AG04450 (cell line): ENCODE measurements around the gene SLC47A1. TPM values are rescaled to one million over a fixed set of nuclear protein-coding genes. Genes with fewer than 3 reads are reported as not detected.
"Not testable (repeated sequence)": the region's sequence is repeated elsewhere in the genome, so short reads cannot be mapped to it uniquely, and the experiment has no call there.

Experiments
- CTCF ChIA-PET: fragments of 300-600, 350-600 bp; formaldehyde crosslinking; extraction: SDS; loops from one replicate; lab custom pipeline; 2022; ENCODE audit warnings: antibody characterized with exemption, inconsistent platforms; lab: Charles Lee
- POLR2A ChIA-PET: fragments of 350-600 bp; formaldehyde crosslinking; extraction: SDS; loops from one replicate; lab custom pipeline; 2021; ENCODE audit warnings: antibody characterized with exemption, inconsistent platforms; lab: Yijun Ruan, JAX
- DNase-seq: peaks from one replicate; pipeline ENCODE4 v3.0.0-alpha.2; 2011; ENCODE audit warnings: low read depth, low spot score
- H3K27ac ChIP-seq: one replicate; pipeline ENCODE4 v1.5.1; 2012; ENCODE audit warnings: low read depth, low read length, control low read depth
- H3K27me3 ChIP-seq: one replicate; pipeline ENCODE4 v1.6.0; 2012; ENCODE audit warnings: low read length; ENCODE audit not compliant: control insufficient read depth, insufficient read depth
- H3K4me3 ChIP-seq: 2 replicates; pipeline ENCODE4 v1.5.1; 2011; ENCODE audit warnings: mild to moderate bottlenecking, low read depth, low read length, control low read depth
- H3K9me3 ChIP-seq: 2 replicates; pipeline ENCODE4 v1.5.1; 2012; ENCODE audit warnings: low read length; ENCODE audit not compliant: control insufficient read depth, insufficient read depth
- polyA plus RNA-seq: library from polyadenylated mRNA; depleted of rRNA; stranded (reverse); fragments of >200 nt; gene quantifications from 2 replicates; pipeline ENCODE4 v1.2.3, GENCODE V29; 2011
- TF ChIP-seq, protein P1 (sequence below): IDR thresholded peaks from 2 replicates; pipeline ENCODE4 v1.5.1; 2011; ENCODE audit warnings: low read depth, low read length, control low read depth, inconsistent platforms

Gene SLC47A1
- polyA plus RNA-seq, 1 experiment: 0.06 TPM

DNA sequence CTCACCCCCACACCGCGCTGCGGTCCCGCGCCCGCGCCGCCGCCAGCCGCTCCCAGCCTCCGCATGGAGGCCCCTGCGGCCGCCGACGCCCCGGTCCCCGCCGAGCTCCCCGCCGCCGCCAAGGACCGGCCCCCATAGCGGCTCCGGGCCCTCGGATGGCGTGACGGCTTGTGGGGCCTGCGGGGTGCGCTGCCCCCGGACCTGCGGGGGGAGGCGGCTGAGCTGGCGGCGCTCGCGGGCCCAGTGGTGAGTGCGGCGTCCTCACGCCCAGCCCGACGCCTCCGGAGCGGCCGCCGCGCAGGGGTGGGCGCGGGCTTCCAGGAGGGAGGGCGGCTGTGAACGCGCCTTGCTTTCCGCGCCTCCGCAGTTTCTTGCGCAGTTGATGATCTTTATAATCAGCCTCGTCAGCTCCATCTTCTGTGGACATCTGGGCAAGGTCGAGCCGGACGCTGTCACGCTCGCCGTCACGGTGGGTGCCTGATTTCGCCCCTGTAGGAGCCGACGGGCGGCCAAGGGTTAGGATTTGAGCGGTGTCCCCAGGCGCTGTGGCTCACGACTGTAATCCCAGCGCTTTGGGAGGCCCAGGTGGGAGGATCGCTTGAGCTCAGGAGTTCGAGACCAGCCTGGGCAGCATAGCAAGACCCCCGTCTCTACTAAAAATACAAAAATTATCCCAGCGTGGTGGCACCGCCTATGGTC is 46.4 kb downstream of the SLC47A1 start:
- POLR2A ChIA-PET: no interaction called here

DNA sequence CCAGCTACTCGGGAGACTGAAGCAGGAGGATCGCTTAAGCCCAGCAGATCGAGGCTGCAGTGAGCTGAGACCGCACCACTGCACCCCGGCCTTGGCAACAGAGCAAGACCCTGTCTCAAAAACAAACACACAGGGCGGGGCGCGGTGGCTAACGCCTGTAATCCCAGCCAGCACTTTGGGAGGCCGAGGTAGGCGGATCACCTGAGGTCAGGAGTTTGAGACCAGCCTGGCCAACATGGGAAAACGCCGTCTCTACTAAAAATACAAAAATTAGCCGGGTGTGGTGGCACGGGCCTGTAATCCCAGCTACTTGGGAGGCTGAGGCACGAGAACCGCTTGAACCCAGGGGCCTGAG is 46.9 kb downstream of the SLC47A1 start:
- H3K9me3 ChIP-seq, CTCF ChIA-PET, DNase-seq, H3K27ac ChIP-seq, H3K4me3 ChIP-seq, POLR2A ChIA-PET: not testable (repeated sequence)
- H3K27me3 ChIP-seq: peaks cover 40% of the 10 kb centered on the region

More for the DNA sequence above, 46.4 kb downstream of the SLC47A1 start:
- Histone ChIP-seq H3K27ac (no peak overlapping the region), H3K4me3 (no peak overlapping the region), H3K9me3 (peaks cover 4% of the 10 kb centered on the region; the same call in 1 of the 2 replicates), H3K27me3 (peaks cover 45% of the 10 kb centered on the region)
- no peak for DNase-seq
- TF ChIP-seq, protein P1, sequence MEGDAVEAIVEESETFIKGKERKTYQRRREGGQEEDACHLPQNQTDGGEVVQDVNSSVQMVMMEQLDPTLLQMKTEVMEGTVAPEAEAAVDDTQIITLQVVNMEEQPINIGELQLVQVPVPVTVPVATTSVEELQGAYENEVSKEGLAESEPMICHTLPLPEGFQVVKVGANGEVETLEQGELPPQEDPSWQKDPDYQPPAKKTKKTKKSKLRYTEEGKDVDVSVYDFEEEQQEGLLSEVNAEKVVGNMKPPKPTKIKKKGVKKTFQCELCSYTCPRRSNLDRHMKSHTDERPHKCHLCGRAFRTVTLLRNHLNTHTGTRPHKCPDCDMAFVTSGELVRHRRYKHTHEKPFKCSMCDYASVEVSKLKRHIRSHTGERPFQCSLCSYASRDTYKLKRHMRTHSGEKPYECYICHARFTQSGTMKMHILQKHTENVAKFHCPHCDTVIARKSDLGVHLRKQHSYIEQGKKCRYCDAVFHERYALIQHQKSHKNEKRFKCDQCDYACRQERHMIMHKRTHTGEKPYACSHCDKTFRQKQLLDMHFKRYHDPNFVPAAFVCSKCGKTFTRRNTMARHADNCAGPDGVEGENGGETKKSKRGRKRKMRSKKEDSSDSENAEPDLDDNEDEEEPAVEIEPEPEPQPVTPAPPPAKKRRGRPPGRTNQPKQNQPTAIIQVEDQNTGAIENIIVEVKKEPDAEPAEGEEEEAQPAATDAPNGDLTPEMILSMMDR: no peak
- CTCF ChIA-PET: no interaction called here

DNA sequence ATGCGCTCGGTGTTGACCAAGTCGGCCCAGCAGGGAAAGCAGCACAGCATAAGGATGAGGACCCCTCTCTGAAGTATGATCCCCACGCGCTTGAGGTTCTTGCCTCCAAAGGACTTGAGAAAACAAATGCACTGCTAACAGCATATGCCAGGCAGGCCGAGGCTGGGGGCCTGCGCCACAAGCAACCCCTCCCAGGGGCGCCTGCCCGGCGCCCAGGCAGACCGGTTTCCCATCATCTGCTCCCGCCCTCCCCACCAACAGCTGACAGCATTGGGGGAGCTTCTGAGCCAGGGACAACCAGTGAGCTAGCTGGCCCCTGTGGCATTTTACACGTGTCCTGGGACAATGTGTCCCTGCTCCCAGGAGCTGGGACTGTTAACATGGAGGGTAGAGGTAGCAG is 48.5 kb downstream of the SLC47A1 start:
- H3K4me3 ChIP-seq, DNase-seq, H3K27ac ChIP-seq, CTCF ChIA-PET, POLR2A ChIA-PET, H3K9me3 ChIP-seq: not testable (repeated sequence)
- H3K27me3 ChIP-seq: peaks cover 35% of the 10 kb centered on the region

DNA sequence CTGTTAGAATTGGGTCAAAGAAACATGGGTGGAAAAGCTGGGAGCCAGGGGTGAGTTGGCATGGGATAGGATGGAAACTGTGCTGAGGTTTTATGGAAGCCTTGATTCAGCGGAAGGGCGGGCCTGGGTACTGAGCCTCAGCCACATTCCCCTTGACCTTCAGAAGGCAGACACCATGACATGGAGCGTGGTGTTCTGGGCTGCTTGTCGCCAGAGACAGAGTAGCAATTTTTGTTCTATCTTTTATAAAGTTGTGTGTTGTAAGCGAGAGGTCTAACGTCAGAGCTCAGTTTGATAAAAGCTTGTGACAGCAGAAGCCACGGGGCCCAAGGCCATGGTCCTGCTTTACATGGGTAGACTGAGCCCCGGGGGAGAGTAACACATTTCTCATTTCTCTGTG is 50.2 kb downstream of the SLC47A1 start:
- DNase-seq: no peak
- POLR2A ChIA-PET: no interaction called here
- no peak overlapping the region for H3K4me3 ChIP-seq
- H3K27ac ChIP-seq: no peak overlapping the region
- CTCF ChIA-PET: interaction anchor here (0.6 to 1.0 kb wide), 2 partner anchors 37 to 1217 kb away, joined by 3 to 4 read pairs; no protein-coding TSS in a partner anchor
- H3K9me3 ChIP-seq: peaks cover 4% of the 10 kb centered on the region; the same call in 1 of the 2 replicates
- TF ChIP-seq, protein P1: no peak
- H3K27me3 ChIP-seq: peaks cover 23% of the 10 kb centered on the region

DNA sequence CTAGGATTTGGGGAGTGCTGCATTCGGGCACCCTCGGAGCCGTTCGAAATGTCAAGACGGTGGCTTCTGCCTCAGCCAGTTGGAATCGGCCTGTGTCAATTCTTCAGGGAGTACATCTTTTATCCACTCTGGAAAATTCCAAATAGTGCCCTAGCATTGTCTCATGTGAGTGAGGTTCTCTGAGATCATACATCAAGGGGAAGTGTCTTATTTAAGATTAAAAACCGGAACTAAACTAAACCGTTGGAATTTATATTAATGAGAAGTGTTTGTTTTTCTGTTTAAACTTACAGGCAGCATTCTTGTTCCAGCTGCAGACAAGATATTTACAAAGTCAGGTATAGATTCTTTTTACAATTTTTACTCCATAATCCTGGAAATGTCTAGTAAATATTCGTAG is 56.8 kb downstream of the SLC47A1 start:
- TF ChIP-seq, protein P1: no peak
- ChIA-PET POLR2A (no interaction called here), CTCF (no interaction called here)
- H3K27ac ChIP-seq: no peak overlapping the region
- H3K27me3 ChIP-seq: peaks cover 11% of the 10 kb centered on the region
- no peak for DNase-seq
- no peak overlapping the region for H3K4me3 ChIP-seq
- no peaks in the 10 kb centered on the region for H3K9me3 ChIP-seq

DNA sequence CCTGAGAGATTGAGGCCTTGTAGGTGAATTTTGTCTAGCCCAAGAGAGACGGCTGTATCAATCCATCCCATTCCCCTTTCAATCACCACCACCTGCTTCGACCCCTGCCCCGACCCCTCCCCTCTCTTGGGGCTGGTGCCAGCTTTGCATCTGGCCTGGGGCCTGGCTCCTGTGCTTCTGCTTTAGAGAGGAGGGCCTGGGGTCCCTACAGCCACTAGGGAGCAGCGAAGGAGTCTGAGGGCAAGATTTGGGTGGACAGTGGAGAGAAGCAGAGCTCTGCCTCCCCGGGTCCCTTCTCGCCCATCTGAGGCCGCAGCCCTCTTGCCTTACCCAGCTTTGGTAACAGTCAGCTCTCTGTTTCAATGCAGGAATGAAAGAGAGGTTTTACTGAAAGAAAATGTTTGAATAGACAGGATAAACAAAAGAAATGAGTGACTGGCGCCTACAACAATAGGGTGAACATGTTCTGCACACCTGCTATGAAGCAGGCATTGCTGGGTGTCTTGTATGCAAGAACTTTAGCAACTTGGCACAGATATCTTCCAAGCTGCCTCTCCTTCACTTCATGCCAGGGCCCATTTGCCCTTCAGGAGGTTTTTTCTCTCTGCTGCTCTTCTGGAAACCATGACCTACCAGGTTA is 57.4 kb downstream of the SLC47A1 start:
- Histone ChIP-seq H3K9me3 (no peaks in the 10 kb centered on the region), H3K4me3 (no peak overlapping the region), H3K27me3 (peaks cover 12% of the 10 kb centered on the region), H3K27ac (no peak overlapping the region)
- ChIA-PET CTCF (no interaction called here), POLR2A (no interaction called here)
- no peak for DNase-seq
- TF ChIP-seq, protein P1: no peak
